Upper lobe of right lung (tissue), 1 donor: Measurements from ENCODE around the gene EBF4. TPM values are rescaled to one million over a fixed set of nuclear protein-coding genes. Genes with fewer than 3 reads are reported as not detected.
"Not testable (repeated sequence)": the region's sequence is repeated elsewhere in the genome, so short reads cannot be mapped to it uniquely, and the experiment has no call there.

Experiments used
- ATAC-seq: fragments of 200-7000 bp; cut with Tn5 transposase; one replicate; pipeline ENCODE4 v1.9.1; 2020; ENCODE audit warnings: mild to moderate bottlenecking, moderate library complexity
- DNase-seq: peaks from one replicate; pipeline ENCODE4 v3.0.0-alpha.2; 2020
- H3K27ac ChIP-seq: fragments of 200-600 bp; one replicate; pipeline ENCODE4 v1.8.0; 2022
- H3K27me3 ChIP-seq: fragments of 200-600 bp; one replicate; pipeline ENCODE4 v1.8.0; 2022; ENCODE audit warnings: mild to moderate bottlenecking
- H3K36me3 ChIP-seq: fragments of 200-600 bp; one replicate; pipeline ENCODE4 v1.8.0; 2022
- H3K4me1 ChIP-seq: fragments of 200-600 bp; one replicate; pipeline ENCODE4 v1.8.0; 2022
- H3K4me3 ChIP-seq: fragments of 200-600 bp; one replicate; pipeline ENCODE4 v1.8.0; 2022; ENCODE audit warnings: mild to moderate bottlenecking
- H3K9me3 ChIP-seq: fragments of 200-600 bp; one replicate; pipeline ENCODE4 v1.8.0; 2022
- CTCF ChIP-seq: fragments of 200-600 bp; IDR thresholded peaks from one replicate; pipeline ENCODE4 v1.8.0; 2022; ENCODE audit warnings: antibody characterized with exemption
- intact Hi-C: fragments of 100-400 bp; cut with DNase I; formaldehyde crosslinking; loops from one replicate; pipeline ENCODE4 v1.11.0; 2022
- total RNA-seq: library from RNA; stranded (reverse); fragmentation: NEBNext Ultra II Directional; extraction: Animal tissue kit (Norgen Biotek cat#: 25700); gene quantifications from one replicate; pipeline ENCODE4 v1.2.1, GENCODE V29; 2021
- donor health status: DM: no; HTN: yes; CAD: no; lungs with severe emphysema.

EBF4 gene
- total RNA-seq, 1 donor from 2014 or later = 19.5 TPM

DNA sequence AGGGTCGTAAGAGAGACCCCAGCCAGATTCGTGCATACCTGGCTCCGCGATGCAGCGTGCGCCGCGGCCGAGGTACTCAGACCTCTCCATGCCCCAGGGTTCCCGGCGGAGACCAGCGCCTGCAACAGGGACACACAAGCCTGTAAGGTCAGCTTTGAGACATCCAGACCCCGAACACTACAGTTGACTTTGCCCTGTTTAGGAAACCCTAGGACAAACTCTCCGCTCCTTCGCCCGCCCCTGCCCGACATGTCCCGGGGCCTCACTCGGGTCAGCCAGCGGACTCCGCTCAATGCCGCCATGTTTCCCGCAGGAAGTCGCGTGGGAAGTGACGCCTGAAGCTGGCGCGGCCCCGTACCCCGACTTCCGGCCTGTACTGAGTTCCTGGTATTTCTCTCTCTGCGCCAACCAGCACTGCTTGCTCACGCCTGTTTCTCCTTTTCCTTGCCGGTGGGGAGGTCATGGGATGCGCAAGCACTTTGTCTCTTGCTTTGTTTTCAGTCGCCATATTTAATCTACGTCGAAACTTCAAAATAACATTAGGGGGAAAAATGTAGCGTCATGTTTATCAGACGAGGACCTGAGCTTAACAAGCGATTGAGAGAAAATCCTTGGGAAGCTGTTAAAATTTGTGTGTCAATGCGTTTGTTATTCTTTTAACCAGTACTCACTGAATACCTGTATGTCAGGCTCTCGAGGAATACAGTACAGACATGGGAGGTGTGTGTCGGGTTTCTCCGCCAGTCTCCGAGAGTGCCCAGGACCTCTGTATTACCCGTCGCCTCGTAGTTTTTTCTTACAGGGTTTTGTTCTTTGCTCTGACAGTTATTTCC lies 28.5 kb upstream of the EBF4 start, which contains the start of gene IDH3B:
TSS of gene IDH3B (minus strand) at position 330 of the 833 bp plus-strand sequence. CDS start at position 302, 28 bp downstream.
- H3K27me3 ChIP-seq = no peaks in the 10 kb centered on the region
- intact Hi-C loops = no loop called here
- peak; percentile 98 for ATAC-seq
- peak; percentile 95 for DNase-seq
- peaks cover 13% of the 10 kb centered on the region for H3K4me1 ChIP-seq
- no peaks in the 10 kb centered on the region for H3K9me3 ChIP-seq
- H3K36me3 ChIP-seq = peaks cover 33% of the 10 kb centered on the region
- peak within 1 kb of the TSS; percentile 97 for H3K27ac ChIP-seq
- peak within 1 kb of the TSS; percentile 62 for H3K4me3 ChIP-seq
- TF ChIP-seq CTCF = no peak

- Histone ChIP-seq H3K9me3 (no peaks in the 10 kb centered on the region), H3K4me3 (no peak overlapping the region), H3K27ac (no peak overlapping the region), H3K4me1 (no peaks in the 10 kb centered on the region), H3K36me3 (no peaks in the 10 kb centered on the region), H3K27me3 (no peaks in the 10 kb centered on the region)
- TF ChIP-seq CTCF = no peak
- ATAC-seq (no peak), DNase-seq (no peak)
- intact Hi-C loops = no loop called here
Observed at GRCh38 chr20:2671977-2672376, 20.6 kb upstream of the EBF4 start.

DNA sequence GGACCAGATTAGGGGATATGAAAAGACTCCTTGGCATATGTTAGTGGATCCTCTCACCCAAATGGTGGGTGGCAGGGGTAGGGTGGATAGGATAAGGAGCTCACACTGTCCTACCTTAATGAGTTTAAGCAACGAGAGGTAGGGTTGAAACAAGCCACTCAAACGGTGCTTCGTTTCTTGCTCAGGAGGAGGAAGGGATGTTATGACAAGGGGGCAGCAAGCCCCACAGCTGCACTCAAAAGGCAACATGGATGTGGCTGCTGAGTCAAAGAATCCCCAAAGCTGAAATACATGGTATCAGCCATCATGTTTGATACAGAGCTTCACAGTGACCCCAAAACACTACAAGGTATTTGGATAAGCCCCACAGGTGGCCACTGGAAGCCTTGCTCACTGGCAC lies 20.1 kb upstream of the EBF4 start:
- no peaks in the 10 kb centered on the region for H3K36me3 ChIP-seq
- intact Hi-C loops = no loop called here
- no peaks in the 10 kb centered on the region for H3K27me3 ChIP-seq
- H3K4me3 ChIP-seq = no peak overlapping the region
- TF ChIP-seq CTCF = no peak
- H3K27ac ChIP-seq = no peak overlapping the region
- H3K9me3 ChIP-seq = no peaks in the 10 kb centered on the region
- DNase-seq (no peak), ATAC-seq (no peak)
- H3K4me1 ChIP-seq = no peaks in the 10 kb centered on the region

DNA sequence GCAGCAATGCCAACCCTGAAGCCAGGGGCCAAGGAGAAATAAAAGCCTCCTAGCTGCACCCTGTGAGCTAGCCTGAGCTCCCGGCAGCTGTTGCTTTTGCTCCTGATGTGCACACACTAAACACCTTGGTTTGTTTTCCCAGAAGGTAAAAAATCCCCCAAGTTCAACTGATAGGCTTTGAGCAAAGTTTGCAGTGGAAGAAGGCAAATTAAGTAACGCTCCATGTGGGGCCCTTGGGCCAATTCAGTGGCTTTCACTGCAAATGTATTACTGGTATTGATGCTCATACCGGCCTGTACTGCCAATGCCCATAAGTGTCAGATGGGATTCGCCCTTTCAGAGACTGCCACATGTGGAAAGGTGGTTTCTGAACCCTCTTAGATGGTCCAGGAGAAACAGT lies 19.1 kb upstream of the EBF4 start:
- no peaks in the 10 kb centered on the region for H3K4me1 ChIP-seq

GRCh38 chr20:2680046-2680445 lies 12.5 kb upstream of the EBF4 start:
- intact Hi-C loops = no loop called here
- Histone ChIP-seq H3K4me3 (no peak overlapping the region), H3K9me3 (no peaks in the 10 kb centered on the region), H3K27me3 (no peaks in the 10 kb centered on the region), H3K4me1 (no peaks in the 10 kb centered on the region), H3K27ac (no peak overlapping the region), H3K36me3 (no peaks in the 10 kb centered on the region)
- no peak for ATAC-seq
- DNase-seq = no peak
- no peak for TF ChIP-seq CTCF

More for the DNA sequence above, 19.1 kb upstream of the EBF4 start:
- ATAC-seq (no peak), DNase-seq (no peak)
- no peak overlapping the region for H3K4me3 ChIP-seq
- intact Hi-C loops = no loop called here
- H3K9me3 ChIP-seq = no peaks in the 10 kb centered on the region
- no peaks in the 10 kb centered on the region for H3K27me3 ChIP-seq
- H3K36me3 ChIP-seq = no peaks in the 10 kb centered on the region
- H3K27ac ChIP-seq = no peak overlapping the region
- TF ChIP-seq CTCF = no peak

GRCh38 chr20:2682040-2682439 lies 10.5 kb upstream of the EBF4 start:
- H3K27ac ChIP-seq, H3K36me3 ChIP-seq, H3K27me3 ChIP-seq, ATAC-seq, H3K4me1 ChIP-seq, H3K9me3 ChIP-seq, intact Hi-C loops, H3K4me3 ChIP-seq, DNase-seq: not testable (repeated sequence)

DNA sequence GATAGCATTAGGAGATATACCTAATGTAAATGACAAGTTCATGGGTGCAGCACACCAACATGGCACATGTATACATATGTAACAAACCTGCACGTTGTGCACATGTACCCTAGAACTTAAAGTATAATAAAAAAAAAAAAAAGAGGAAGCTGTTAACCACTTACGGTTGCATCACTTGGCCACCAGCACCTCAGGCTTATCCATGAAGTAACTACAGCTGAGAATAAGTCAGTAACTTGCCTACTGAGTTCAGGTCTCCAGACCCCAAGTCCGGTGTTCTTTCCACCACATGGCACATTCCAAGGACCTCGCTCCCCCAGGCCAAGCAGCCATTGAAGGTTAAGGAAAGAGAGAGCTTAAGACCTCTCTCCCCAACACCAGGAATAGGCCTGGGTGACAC lies 7.8 kb upstream of the EBF4 start:
- H3K9me3 ChIP-seq, intact Hi-C loops, H3K36me3 ChIP-seq, H3K4me3 ChIP-seq, H3K27ac ChIP-seq, H3K27me3 ChIP-seq, DNase-seq, H3K4me1 ChIP-seq: not testable (repeated sequence)
- peak; percentile 59 for ATAC-seq
